HL-60/S4 (cell line): ENCODE results near the gene TMC8.
"Not testable (repeated sequence)": the region's sequence is repeated elsewhere in the genome, so short reads cannot be mapped to it uniquely, and the experiment has no call there.

ENCODE experiments used
- in situ Hi-C: fragments of 300-500 bp; cut with MboI; formaldehyde crosslinking; loops from 2 replicates; pipeline ENCODE4 v1.14.3; 2022; ENCODE audit warnings: low sequenced_read_pairs

The TMC8 gene

GRCh38 chr17:78147315-78147998 is 16.9 kb downstream of the TMC8 start:
- in situ Hi-C loops, result no loop called here

DNA sequence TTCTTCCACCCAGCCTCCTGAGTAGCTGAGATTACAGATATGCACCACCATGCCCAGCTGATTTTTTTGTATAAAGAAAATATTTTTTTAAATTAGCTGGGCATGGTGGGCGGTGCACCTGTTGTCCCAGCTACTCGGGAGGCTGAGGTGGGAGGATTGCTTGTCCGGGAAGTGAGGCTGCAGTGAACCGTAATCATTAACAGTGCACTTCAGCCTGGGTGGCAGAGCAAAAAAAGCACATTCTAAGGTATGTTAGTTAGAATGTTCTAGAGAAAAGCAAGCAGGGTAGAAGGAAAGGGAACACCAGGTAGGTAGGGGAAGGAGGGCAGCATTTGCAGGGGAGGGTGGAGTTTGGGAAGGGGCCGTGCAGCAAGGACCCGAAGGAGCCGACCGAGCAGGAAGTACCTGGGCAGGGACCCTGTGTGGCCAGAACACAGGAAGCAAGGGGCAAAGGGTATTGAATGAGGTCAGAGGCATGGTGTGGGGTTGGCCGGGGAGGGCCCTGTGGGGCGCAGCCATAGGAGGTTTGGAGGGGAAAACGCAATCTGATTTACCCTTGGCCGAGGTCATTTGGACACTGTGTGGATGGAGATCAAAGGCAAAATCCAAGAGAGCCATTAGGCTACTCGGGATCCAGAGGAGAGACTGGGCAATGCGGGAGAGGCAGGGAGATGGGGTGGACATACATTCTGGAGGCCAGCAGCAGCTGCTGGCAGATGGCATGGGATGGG is 17.9 kb downstream of the TMC8 start:
- in situ Hi-C loops, result no loop called here

DNA sequence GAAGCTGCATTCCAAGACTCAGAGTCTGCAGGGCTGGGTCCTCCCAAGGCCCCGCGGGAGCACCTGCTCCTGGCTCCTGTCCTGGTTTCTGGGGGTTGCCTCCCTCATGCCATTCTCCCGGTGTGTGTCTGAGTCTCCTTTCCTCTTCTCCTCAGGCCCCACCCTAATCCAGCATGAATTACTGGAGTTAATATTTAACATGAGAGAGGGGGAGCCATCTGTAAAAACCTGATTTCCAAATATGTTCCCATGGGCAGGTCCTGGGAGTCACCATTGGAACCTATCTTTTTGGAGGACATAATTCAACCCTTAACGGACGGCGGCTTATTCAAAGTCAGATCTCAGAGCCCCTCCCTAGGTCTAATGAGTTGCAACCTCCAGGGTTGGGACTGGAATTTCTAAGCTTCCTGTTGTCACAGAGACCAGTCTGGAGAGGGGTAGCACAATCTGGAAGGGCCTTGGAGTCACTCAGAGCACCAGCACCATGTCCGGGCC is 21.0 kb downstream of the TMC8 start:
- in situ Hi-C loops, result no loop called here

GRCh38 chr17:78154903-78155811 is 24.6 kb downstream of the TMC8 start:
- in situ Hi-C loops, result no loop called here

GRCh38 chr17:78159575-78160158 is 29.1 kb downstream of the TMC8 start:
- in situ Hi-C loops, result no loop called here

DNA sequence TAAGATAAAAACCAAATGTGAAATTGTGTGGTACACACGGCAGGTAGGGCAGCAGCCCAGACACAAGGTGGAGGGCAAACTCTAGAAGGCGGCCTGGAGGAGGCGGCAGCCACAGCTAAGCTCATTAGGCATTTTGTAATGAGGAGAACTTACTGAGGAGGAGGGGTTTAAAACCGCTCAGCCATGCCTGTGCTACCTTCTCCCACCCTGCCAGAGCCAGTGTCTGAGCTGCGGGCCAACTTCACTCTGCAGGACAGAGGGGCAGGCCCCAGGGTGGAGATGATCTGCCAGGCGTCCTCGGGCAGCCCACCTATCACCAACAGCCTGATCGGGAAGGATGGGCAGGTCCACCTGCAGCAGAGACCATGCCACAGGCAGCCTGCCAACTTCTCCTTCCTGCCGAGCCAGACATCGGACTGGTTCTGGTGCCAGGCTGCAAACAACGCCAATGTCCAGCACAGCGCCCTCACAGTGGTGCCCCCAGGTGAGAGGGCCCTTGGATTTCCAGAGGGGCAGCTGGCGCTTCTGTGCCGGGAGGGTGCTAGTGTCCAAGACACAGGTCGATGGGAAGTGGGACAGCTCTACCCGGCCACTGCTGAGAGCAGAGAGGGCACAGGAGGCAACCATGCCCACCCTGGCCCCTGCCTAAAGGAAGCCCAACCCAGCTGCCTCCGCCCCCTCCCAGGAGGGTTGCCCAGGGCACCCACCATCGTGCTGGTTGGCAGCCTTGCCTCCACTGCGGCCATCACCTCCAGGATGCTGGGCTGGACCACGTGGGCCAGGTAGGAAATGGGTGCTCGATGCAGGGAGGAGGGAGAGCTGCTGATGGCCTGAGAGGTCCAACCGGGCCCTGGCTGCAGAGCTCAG is 33.5 kb downstream of the TMC8 start:
- in situ Hi-C loops, result no loop called here

DNA sequence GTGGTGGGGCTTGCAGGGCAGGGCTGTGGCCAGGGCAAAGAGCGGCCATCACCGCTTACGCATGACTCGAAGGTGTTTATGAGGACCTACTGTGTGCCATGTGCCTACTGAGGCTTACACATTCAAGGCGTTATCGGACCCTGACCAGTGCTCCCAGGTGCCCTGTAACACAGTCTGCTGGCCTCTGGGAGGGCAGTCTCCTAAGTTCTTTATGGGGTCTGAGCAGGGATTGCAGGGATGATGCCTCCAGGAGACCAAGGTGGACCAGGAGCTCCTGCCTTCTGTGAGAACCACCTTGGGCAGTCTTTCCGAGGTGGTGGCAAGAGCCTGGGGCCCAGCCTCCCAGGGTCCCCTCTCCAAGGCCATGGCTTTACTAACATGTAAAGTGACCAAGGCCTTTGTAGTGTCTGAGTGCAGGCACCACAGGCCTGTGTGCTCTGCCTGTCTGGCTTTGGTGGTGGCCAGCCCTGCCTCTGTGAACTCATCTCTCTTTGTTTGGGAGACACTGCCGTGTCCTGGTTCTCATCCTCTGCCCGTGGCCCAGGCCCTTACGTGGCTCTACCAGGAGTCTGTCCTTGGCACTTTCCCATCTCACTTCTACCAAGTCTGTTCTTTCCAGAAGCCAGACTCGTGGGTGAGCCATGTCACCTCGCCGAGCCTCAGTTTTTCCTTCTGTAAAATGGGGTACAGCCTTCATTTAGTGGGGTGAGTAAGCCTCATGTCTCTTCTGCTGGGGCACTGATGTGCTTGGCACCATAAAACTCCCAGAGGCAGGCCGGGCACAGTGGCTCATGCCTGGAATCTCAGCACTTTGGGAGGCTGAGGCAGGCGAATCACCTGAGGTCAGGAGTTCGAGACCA is 34.4 kb downstream of the TMC8 start:
- in situ Hi-C loops, result no loop called here

- in situ Hi-C loops, result no loop called here
These were observed 35.8 kb downstream of the TMC8 start for GRCh38 chr17:78166416-78166815.

DNA sequence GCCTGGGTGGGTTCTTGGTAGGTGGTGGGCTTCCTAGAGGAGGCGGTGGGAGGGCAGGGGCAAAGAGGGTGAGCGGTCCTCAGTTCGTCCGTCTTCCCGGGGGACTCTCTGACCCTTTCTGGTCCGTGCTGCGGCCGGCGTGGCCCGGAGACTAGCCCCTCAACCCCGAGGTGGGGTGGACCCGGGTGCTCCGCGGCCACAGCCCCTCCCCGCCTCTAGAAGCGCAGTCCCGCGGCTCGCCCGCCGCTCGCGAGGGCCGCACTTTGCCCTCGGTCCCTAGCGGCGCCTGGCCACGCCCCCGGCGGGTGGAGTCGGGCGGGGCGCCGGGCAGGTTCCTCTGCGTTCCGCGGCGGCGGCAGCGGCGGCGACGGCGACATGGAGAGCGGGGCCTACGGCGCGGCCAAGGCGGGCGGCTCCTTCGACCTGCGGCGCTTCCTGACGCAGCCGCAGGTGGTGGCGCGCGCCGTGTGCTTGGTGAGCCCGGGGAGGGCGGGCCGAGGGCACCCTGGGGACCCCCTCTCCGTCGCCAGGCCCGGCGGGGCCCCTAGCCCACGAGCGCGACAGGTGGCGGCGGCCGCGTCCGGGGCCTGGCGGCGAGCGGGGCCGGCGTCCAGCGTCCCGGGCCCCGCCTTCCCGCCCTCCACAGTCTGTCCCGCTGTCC is 37.8 kb downstream of the TMC8 start, which contains the start of gene SYNGR2:
TSS of gene SYNGR2 (plus strand) at position 340 of the 661 bp plus-strand sequence. CDS start at position 376, 36 bp downstream.
- in situ Hi-C loops, result no loop called here

- in situ Hi-C loops, result no loop called here
These were observed 38.6 kb downstream of the TMC8 start for GRCh38 chr17:78168903-78169793.

GRCh38 chr17:78170692-78171590 is 40.4 kb downstream of the TMC8 start:
- in situ Hi-C loops, result no loop called here

DNA sequence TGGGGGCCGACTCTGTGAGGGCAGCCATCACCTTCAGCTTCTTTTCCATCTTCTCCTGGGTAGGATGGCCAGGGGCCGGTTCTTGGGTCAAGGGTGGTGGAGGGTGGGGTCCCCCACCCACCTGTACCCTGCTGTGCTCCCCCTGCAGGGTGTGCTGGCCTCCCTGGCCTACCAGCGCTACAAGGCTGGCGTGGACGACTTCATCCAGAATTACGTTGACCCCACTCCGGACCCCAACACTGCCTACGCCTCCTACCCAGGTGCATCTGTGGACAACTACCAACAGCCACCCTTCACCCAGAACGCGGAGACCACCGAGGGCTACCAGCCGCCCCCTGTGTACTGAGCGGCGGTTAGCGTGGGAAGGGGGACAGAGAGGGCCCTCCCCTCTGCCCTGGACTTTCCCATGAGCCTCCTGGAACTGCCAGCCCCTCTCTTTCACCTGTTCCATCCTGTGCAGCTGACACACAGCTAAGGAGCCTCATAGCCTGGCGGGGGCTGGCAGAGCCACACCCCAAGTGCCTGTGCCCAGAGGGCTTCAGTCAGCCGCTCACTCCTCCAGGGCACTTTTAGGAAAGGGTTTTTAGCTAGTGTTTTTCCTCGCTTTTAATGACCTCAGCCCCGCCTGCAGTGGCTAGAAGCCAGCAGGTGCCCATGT is 41.1 kb downstream of the TMC8 start:
- in situ Hi-C loops, result not testable (repeated sequence)

DNA sequence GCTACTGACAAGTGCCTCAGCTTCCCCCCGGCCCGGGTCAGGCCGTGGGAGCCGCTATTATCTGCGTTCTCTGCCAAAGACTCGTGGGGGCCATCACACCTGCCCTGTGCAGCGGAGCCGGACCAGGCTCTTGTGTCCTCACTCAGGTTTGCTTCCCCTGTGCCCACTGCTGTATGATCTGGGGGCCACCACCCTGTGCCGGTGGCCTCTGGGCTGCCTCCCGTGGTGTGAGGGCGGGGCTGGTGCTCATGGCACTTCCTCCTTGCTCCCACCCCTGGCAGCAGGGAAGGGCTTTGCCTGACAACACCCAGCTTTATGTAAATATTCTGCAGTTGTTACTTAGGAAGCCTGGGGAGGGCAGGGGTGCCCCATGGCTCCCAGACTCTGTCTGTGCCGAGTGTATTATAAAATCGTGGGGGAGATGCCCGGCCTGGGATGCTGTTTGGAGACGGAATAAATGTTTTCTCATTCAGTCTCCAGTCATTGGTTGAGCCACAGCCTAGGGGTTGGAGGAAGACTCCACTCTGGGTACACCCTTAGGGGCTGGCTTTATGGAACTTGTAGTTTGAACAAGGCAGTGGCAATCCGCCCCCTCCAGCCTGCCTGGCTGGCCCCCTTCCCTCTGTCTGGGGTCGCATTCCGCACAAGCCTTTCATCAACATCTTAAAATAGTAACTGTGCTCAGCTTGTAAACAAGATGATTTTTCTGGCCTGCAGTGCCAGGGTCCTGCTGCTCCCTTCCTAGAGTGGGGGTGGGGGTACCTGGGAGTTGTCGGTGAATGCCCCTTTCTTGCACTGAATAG is 41.9 kb downstream of the TMC8 start:
- in situ Hi-C loops, result no loop called here

- in situ Hi-C loops, result no loop called here
These were observed 42.6 kb downstream of the TMC8 start for GRCh38 chr17:78173097-78173715.
